NCI-H146 treated with DMSO at 0.1 percent for 48 hours (cell line): ENCODE results near the gene TMEM253.

Source experiments
- DNase-seq: peaks from one replicate; lab custom pipeline; 2025; ENCODE audit not compliant: unreplicated experiment; lab: John Stamatoyannopoulos, UW

Gene TMEM253

DNA sequence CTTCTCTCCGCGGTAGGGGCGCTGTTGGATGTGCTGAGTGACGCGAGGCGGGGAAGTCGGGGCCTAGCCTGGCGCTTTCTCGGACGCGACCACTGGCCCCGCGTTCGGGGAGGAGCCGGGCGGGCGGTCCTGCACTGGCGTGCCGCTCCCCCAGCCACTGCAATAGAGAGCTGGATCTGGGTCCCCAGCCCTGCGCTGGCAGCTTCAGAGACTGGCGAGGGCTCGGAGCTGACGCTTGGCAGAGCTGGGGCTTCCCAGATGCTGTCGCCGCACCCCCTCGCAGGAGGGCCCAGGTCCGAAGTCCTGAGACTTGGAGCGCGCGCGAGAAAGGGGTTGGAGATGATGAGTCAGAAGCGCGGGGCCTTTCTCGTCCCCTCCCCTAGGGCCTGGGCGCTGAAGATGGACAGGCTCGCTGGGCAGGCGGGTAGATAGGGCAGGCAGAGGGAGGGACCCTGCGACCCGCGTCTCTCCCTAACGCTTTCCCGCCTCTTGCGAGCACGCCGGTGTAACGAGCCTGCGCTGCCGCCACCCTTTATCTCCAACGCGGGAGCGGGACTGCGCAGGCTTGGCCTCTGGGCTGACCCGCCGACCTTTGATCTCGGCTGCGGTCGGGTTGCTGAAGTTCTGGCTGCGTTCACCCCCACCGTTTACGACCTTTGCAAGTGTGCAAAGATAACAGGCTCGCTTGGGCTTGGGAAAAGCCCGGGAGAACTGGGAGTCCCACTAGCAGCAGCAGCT, 3.0 kb downstream of the TMEM253 start:
- peak; percentile 87 for DNase-seq

DNA sequence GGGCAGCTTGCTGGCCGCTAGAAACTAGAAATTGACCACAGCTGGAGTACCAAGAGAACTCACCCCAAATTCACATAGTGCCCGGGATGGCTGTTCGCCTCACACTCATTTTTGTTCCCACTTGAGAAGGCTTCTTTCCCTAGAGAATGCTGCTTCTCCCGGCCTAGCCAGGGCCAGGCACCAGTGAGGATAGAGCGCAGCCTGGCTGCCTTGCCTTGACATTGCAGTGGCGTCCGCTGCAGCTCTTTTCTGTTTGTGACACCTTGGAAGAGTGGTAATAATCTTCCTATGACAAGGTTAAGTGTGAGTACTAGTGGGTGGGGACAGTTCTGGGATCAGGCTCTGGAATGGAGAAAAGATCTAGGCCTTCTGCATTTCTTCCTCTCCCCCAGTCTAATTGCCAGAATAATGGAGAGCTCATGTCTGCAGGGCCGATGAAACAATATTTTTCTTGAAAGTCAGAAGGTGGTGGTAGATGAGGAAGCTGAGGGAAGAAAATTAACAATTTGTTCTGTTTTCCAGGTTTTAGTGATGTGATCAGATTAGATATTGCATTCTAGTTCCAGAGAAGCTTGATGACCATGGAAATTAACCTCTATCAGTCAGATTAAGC, 3.7 kb downstream of the TMEM253 start:
- peak; percentile 63 for DNase-seq

- no peak for DNase-seq
These were observed 4.2 kb downstream of the TMEM253 start for GRCh38 chr14:21105095-21105494.

DNA sequence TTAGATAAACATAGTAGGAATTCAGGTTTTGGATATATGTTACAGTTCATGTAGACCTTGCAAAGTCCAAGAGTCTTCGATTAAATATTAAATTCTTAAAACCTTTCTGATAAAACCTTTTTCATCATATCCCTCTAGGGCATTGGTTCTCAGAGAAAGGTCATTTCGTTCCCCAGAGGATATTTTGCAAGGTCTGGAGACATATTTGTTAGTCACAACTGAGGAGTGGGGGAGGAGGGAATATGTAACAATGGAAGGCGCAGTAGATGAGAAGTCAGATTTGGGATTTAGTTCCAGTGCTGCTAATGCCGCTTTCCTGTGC, 5.3 kb downstream of the TMEM253 start:
- DNase-seq: no peak

GRCh38 chr14:21106498-21107282, 5.8 kb downstream of the TMEM253 start:
- DNase-seq: peak; percentile 20

GRCh38 chr14:21107283-21107800, 6.5 kb downstream of the TMEM253 start:
- DNase-seq: no peak

DNA sequence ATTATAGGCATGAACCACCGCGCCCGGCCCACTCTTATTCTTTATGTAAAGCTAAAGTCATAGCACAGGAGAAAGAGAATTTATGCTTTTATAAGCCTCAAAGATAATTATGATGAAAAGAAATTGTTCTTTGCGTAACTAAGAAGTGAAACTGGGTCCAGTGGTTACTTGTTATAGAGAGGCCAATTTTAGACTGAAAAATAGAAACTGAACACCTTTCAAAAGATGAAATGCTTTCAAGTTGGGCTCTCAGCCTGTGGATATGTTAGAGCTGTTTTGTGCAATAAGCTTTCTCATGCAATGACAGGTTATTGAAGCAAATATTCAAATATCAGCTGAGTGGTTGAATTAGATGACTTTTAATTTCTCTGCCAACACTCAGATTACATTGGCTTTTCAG, 7.9 kb downstream of the TMEM253 start:
- DNase-seq: no peak

DNA sequence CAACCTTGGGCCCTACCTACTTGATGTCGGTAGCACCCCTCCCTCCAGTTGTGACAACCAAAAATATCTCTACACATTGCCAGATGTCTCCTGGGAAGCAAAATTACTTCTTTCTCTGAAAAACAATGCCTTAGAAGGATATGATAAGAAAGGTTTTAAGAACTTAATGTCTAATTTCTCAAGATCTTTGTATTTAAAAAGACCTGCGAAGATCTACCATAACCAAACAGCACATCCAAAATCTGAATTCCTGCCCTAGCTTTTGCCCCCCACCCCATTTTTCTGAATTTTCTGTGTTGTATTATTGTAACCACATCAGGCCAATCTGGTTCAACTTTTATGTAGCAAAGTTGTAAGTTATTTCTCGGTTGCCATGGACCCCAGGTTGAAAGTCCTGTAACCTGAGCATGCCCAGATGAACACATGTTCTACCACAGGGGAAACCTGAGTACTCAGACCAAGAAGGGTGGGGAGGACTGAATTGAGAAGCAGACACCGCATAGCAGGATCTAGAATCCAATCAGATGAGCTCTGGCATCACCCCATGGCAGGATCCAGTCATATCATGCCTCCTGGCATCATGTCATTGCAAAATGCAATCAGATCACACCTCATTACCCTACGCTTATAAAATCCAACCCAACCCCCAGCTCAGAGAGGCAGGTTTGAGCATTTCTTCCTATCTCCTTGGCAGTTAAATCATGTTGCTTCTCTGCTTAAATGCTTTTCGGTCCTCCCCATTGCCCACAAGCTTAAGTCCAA, 8.7 kb downstream of the TMEM253 start:
- DNase-seq: no peak

- no peak for DNase-seq
These were observed 11.4 kb downstream of the TMEM253 start for GRCh38 chr14:21112255-21112654.

DNA sequence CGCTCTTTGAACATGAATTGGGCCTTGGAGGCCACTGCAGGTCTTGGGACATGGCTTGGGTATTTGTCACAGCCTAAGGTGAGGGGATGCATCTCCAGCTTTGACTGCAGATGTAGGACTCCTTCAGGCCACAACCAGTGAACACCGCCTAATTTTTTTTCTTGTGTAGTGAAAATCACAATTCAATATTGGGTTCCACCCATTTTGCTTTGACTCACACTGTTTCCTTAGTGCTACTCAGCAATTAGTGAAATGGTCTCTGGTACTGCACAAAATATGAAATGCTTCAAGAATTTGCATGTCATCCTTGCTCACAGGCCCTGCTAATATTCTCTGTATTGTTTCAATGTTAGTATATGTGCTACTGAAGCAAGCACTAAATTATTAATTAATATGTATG, 12.5 kb downstream of the TMEM253 start:
- no peak for DNase-seq

GRCh38 chr14:21118933-21119332, 18.1 kb downstream of the TMEM253 start:
- DNase-seq: no peak

DNA sequence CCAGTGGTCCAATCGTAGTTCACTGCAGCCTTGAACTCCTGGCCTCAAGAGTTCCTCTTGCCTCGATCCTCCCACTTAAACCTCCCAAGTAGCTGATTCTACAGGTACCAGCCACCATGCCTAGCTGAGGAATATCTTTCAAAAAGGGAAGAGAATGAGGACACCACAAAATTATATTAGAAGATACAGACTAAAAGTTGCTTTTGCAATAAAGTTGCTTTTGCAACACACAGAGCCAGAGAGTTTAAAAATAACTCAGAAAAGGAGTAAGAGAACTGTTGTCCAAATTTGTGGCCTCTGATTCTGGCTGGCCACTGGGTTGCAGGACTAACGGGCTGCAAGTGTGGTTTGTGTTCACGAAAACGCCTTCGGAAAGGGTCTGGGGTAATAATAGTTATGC, 19.8 kb downstream of the TMEM253 start:
- no peak for DNase-seq

DNA sequence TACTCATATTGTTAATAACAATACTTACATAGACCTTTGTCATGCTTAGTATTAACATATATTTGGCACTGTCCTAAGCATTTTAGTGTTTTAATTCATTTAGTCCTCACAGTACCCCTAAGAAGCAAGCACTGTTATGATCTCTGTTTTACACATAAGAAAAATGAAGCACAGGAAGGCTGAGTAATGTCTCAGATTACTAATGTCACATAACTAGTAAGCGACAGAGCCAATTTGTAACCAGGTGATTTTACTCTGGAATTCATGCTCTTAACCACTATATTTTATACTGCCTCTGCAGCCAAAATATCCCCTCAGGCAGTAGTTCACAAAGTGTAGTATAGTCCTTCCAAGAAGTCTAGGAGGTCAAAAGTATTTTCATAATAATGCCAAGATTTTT, 20.3 kb downstream of the TMEM253 start:
- DNase-seq: no peak

- DNase-seq: no peak
These were observed 22.6 kb downstream of the TMEM253 start for GRCh38 chr14:21123429-21123828.

DNA sequence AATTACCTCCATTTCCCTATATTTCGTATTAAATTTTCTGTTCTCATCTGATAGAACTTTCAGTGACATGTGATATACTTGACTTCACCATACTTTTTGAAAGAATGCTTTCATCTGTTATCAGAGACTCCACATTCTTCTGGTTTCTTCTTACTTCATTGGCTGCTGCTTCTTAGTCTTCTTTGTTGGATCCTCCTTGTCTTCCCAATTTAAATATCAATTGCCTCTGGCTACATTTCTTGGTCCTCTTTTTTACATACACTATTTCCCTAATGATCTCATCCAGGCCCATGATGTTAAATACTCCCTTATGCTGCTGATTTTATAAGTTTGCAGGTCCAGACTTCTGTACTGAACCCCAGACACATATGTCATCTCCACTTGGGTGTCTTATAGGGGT, 33.0 kb downstream of the TMEM253 start:
- no peak for DNase-seq

DNA sequence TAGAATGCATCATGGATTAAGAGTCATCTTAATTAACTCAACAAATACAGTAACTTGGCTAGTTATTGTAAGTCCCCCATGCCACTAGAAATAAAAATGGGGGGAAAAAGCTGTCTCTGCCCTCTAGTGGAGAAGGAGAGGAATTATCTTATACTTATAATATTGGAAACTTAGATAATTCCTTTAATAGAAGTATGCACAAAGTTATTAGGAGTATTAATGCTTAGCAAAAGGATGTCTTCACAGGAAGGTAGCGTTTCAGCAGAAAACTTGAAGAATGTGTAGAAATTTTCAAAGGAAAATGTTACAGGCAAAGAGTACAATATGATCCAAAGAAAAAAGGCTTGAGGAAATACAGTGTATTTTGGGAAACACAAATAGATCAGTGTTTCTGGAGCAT, 35.2 kb downstream of the TMEM253 start:
- DNase-seq: peak; percentile 0

GRCh38 chr14:21142357-21142756, 41.5 kb downstream of the TMEM253 start:
- DNase-seq: no peak

- no peak for DNase-seq
These were observed 44.6 kb downstream of the TMEM253 start for GRCh38 chr14:21145437-21145836.

DNA sequence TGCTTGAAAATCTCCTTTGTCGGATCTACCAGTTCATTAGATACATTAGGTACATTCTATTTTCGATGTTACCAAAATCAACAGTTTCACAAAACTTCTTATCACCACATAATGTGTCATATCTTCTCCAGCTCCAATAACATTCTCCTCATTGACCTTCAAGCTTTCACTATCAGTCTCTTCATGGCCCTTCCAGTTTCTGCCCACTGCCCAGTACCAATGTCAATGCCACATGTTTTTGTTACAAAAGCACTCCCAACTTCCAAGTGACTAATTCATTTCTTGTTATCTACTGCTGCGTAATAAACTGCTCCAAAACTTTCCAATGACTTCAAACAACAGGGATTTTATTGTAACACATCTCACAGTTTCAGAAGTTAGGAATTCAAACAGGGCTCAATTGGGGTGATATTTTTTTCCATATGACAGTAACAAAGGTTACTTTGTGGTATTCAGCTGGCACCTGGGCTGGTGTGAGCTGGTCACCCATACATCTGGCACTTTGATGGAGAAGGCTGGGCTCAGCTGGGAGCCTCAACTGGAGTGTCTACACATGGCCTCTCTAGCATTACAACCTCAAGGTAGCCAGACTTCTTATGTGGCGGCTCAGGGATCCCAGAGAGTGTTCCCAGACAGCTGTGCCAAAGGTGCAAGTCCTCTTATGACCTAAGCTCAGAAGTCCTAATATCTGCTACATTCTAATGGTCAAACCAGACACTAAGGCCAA, 48.9 kb downstream of the TMEM253 start:
- no peak for DNase-seq
